Left hindlimb (tissue), 1 donor: ENCODE results near the gene YIPF5.

Source experiments
- DNase-seq: peaks from one replicate; pipeline ENCODE4 v3.0.0-alpha.2; 2018

Gene YIPF5

GRCh38 chr5:144122081-144122480, 48.4 kb downstream of the YIPF5 start:
- no peak for DNase-seq

- no peak for DNase-seq
These were observed 48.9 kb downstream of the YIPF5 start for GRCh38 chr5:144121577-144121976.

GRCh38 chr5:144120661-144121180, 49.7 kb downstream of the YIPF5 start:
- no peak for DNase-seq

GRCh38 chr5:144117412-144117811, 53.0 kb downstream of the YIPF5 start:
- DNase-seq, result no peak

- DNase-seq, result no peak
These were observed 55.9 kb downstream of the YIPF5 start for GRCh38 chr5:144114571-144114970.
